Inferior parietal cortex (tissue), 1 donor: ENCODE results near the gene ELF2.
"Not testable (repeated sequence)": the region's sequence is repeated elsewhere in the genome, so short reads cannot be mapped to it uniquely, and the experiment has no call there.

Source experiments
- DNase-seq: peaks from one replicate; pipeline ENCODE4 v3.0.0-alpha.2; 2016; ENCODE audit errors: extremely low spot score

The ELF2 gene

GRCh38 chr4:139177049-139177868, at the start of gene ELF2:
TSS of gene ELF2 (minus strand) at chr4:139177218. CDS start at chr4:139137701, 39,517 bp downstream.
- peak; percentile 86 for DNase-seq

- DNase-seq, result peak; percentile 40
Measured at GRCh38 chr4:139223682-139224317, 46.8 kb upstream of the ELF2 start.

GRCh38 chr4:139222215-139222614, 45.2 kb upstream of the ELF2 start:
- no peak for DNase-seq

- DNase-seq, result no peak
Measured at GRCh38 chr4:139221687-139222086, 44.7 kb upstream of the ELF2 start.

- DNase-seq, result no peak
Measured at GRCh38 chr4:139219450-139220055, 42.5 kb upstream of the ELF2 start.

- DNase-seq, result peak; percentile 25
Measured at GRCh38 chr4:139214039-139214534, 37.1 kb upstream of the ELF2 start.

GRCh38 chr4:139213633-139214032, 36.6 kb upstream of the ELF2 start:
- DNase-seq, result not testable (repeated sequence)

- DNase-seq, result no peak
Measured at GRCh38 chr4:139212900-139213299, 35.9 kb upstream of the ELF2 start.

- no peak for DNase-seq
Measured at GRCh38 chr4:139210486-139210885, 33.5 kb upstream of the ELF2 start.

GRCh38 chr4:139209470-139210063, 32.5 kb upstream of the ELF2 start:
- no peak for DNase-seq

GRCh38 chr4:139208404-139208945, 31.5 kb upstream of the ELF2 start:
- no peak for DNase-seq

- no peak for DNase-seq
Measured at GRCh38 chr4:139207873-139208403, 30.9 kb upstream of the ELF2 start.

GRCh38 chr4:139207247-139207646, 30.2 kb upstream of the ELF2 start:
- DNase-seq, result no peak

GRCh38 chr4:139202991-139203390, 26.0 kb upstream of the ELF2 start:
- no peak for DNase-seq

- DNase-seq, result no peak
Measured at GRCh38 chr4:139200506-139200905, 23.5 kb upstream of the ELF2 start.

GRCh38 chr4:139200102-139200501, 23.1 kb upstream of the ELF2 start:
- no peak for DNase-seq

GRCh38 chr4:139197214-139197613, 20.2 kb upstream of the ELF2 start:
- DNase-seq, result not testable (repeated sequence)

- DNase-seq, result no peak
Measured at GRCh38 chr4:139196462-139196861, 19.4 kb upstream of the ELF2 start.

- DNase-seq, result no peak
Measured at GRCh38 chr4:139191373-139191772, 14.4 kb upstream of the ELF2 start.

GRCh38 chr4:139189972-139190371, 13.0 kb upstream of the ELF2 start:
- DNase-seq, result no peak

GRCh38 chr4:139189417-139189749, 12.4 kb upstream of the ELF2 start:
- DNase-seq, result no peak
